ENCODE results near the gene MYO5A.
"Not testable (repeated sequence)": the region's sequence is repeated elsewhere in the genome, so short reads cannot be mapped to it uniquely, and the experiment has no call there.

MYO5A gene

GRCh38 chr15:52464478-52464877, 64.2 kb downstream of the MYO5A start:
- in situ Hi-C loops (cut with MboI; ENCODE audit: low sequenced_read_pairs, unreplicated experiment), result no loop called here
- no peak for TF ChIP-seq CTCF (IDR thresholded peaks at IDR 0.05; ENCODE audit: borderline replicate concordance, control extremely low read depth, extremely low read depth, insufficient read depth, missing control alignments)

GRCh38 chr15:52464040-52464439, 64.6 kb downstream of the MYO5A start:
- DNase-seq (ENCODE audit: low spot score), result no peak
- in situ Hi-C loops (cut with MboI; ENCODE audit: low sequenced_read_pairs, unreplicated experiment), result no loop called here
- TF ChIP-seq CTCF (IDR thresholded peaks at IDR 0.05; ENCODE audit: borderline replicate concordance, control extremely low read depth, extremely low read depth, insufficient read depth, missing control alignments), result no peak

More at GRCh38 chr15:52464478-52464877, 64.2 kb downstream of the MYO5A start:
- DNase-seq (ENCODE audit: low spot score), result peak; percentile 50

- peak; percentile 43 for DNase-seq (ENCODE audit: low spot score)
- TF ChIP-seq CTCF (IDR thresholded peaks at IDR 0.05; ENCODE audit: borderline replicate concordance, control extremely low read depth, extremely low read depth, insufficient read depth, missing control alignments), result peak; percentile 18
- in situ Hi-C loops (cut with MboI; ENCODE audit: low sequenced_read_pairs, unreplicated experiment), result no loop called here
Measured at GRCh38 chr15:52463638-52464037, 65.0 kb downstream of the MYO5A start.

- in situ Hi-C loops (cut with MboI; ENCODE audit: low sequenced_read_pairs, unreplicated experiment), result no loop called here
- no peak for DNase-seq (ENCODE audit: low spot score)
- TF ChIP-seq CTCF (IDR thresholded peaks at IDR 0.05; ENCODE audit: borderline replicate concordance, control extremely low read depth, extremely low read depth, insufficient read depth, missing control alignments), result no peak
Measured at GRCh38 chr15:52462806-52463360, 65.8 kb downstream of the MYO5A start.

DNA sequence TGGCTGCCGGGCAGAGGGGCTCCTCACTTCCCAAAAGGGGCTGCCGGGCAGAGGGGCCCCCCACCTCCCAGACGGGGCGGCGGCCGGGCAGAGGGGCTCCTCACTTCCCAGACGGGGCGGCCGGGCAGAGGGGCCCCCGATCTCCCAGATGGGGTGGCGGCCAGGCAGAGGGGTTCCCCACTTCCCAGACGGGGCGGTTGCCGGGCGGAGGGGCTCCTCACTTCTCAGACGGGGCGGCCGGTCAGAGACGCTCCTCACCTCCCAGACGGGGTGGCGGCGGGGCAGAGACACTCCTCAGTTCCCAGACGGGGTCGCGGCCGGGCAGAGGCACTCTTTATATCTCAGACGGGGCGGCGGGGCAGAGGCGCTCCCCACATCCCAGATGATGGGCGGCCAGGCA, 69.0 kb downstream of the MYO5A start:
- DNase-seq (ENCODE audit: low spot score); in situ Hi-C loops (cut with MboI; ENCODE audit: low sequenced_read_pairs, unreplicated experiment): not testable (repeated sequence)

- in situ Hi-C loops (cut with MboI; ENCODE audit: low sequenced_read_pairs, unreplicated experiment); DNase-seq (ENCODE audit: low spot score): not testable (repeated sequence)
Measured at GRCh38 chr15:52459265-52459664, 69.4 kb downstream of the MYO5A start.

DNA sequence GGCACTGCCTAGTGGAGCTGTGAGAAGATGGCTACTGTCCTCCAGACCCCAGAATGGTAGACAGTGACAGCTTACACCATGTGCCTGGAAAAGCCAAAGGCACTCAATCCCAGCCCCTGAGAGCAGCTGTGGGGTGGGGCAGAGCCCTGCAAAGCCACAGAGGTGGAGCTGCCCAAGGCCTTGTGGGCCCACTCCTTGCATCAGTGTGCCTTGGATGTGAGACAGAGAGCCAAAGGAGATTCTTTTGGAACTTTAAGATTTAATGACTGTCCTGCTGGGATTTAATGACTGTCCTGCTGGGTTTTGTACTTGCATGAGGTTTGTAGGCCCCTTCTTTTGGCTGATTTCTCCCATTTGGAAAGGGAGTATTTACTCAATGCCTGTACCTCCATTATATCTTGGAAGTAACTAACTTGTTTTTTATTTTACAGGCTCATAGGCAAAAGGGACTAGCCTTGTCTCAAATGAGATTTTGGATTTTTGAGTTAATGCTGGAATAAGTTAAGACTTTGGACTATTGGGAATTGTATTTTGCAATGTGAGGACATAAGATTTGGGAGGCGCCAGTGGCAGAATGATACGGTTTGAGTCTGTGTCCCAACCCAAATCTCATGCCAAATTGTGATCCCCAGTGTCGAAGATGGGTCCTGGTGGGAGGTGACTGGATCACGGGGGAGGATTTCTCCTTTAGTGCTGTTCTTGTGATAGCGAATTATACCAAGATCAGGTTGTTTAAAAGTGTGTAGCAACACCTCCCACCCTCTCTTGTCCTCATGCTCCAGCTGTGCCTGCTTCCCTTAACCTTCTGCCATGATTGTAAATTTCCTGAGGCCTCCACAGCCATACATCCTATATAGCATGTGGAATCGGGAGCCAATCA, 80.4 kb downstream of the MYO5A start:
- DNase-seq (ENCODE audit: low spot score), result no peak
- in situ Hi-C loops (cut with MboI; ENCODE audit: low sequenced_read_pairs, unreplicated experiment), result no loop called here
- TF ChIP-seq CTCF (IDR thresholded peaks at IDR 0.05; ENCODE audit: borderline replicate concordance, control extremely low read depth, extremely low read depth, insufficient read depth, missing control alignments), result no peak
